Prostate gland (tissue), 2 donors: Measurements from ENCODE around the gene GDNF. TPM values are rescaled to one million over a fixed set of nuclear protein-coding genes. Genes with fewer than 3 reads are reported as not detected.

Experiments used
- DNase-seq: peaks from one replicate; pipeline ENCODE4 v3.0.0-alpha.2; 2019; ENCODE audit warnings: low spot score
- H3K27ac ChIP-seq, 2 donors: fragments of 200-600 bp; sonication (generic); 2 replicates each; pipeline ENCODE4 v1.5.1; 2017 to 2019
- H3K27me3 ChIP-seq: fragments of 200-600 bp; sonication (generic); replicated peaks from 2 replicates; pipeline ENCODE4 v1.5.1; 2019; ENCODE audit not compliant: insufficient read depth
- H3K36me3 ChIP-seq, 2 donors: fragments of 200-600 bp; sonication (generic); 1 replicate in 1 of 2; 2 replicates in 1 of 2; pipeline versions ENCODE4 v1.5.1 to v1.8.1; 2017 to 2019
- H3K4me1 ChIP-seq: fragments of 200-600 bp; sonication (generic); replicated peaks from 2 replicates; pipeline ENCODE4 v1.5.1; 2019
- H3K4me3 ChIP-seq, 2 donors: fragments of 200-600 bp; sonication (generic); 2 replicates each; pipeline ENCODE4 v1.5.1; 2017 to 2019
- H3K9me3 ChIP-seq: fragments of 200-600 bp; sonication (generic); 2 replicates; pipeline ENCODE4 v1.5.1; 2017
- CTCF ChIP-seq, 4 experiments: fragments of 200-600 bp in 2 of 4; fragments of 450-650 bp in 2 of 4; sonication (generic) in 2 of 4; IDR thresholded peaks; 1 replicate in 3 of 4; 2 replicates in 1 of 4; pipeline ENCODE4 v1.5.1; 2016 to 2019; ENCODE audit warnings: antibody characterized with exemption in 4 of 4, mild to moderate bottlenecking in 2 of 4, moderate library complexity in 2 of 4
- POLR2A ChIP-seq: fragments of 450-650 bp; IDR thresholded peaks from one replicate; pipeline ENCODE4 v1.6.1; 2016; ENCODE audit warnings: antibody characterized with exemption, mild to moderate bottlenecking
- POLR2AphosphoS5 ChIP-seq: sonication (generic); formaldehyde crosslinking; IDR thresholded peaks from one replicate; pipeline ENCODE4 v1.6.1; 2017; ENCODE audit warnings: antibody characterized with exemption
- WGBS: methylation state at CpG from one replicate; pipeline ENCODE4 v1.1.5; 2018; 5-methylcytosine and 5-hydroxymethylcytosine counted together
- intact Hi-C: fragments of 100-400 bp; cut with DNase I; formaldehyde crosslinking; loops from one replicate; pipeline ENCODE4 v1.14.2; 2022
- total RNA-seq, 2 donors: library from RNA; depleted of rRNA; stranded (reverse); fragments of >200 nt; gene quantifications; one replicate each; pipeline ENCODE4 v1.1.0, GENCODE V29; 2016

GDNF gene
- total RNA-seq: 1 to 10 TPM in 1 of 2 donors, under 1 TPM in 1; 0.18 to 1.3 TPM

- Histone ChIP-seq H3K4me3 (peak within 1 kb of the TSS; percentile 38 to 42), H3K27me3 (peaks cover 7% of the 10 kb centered on the region), H3K9me3 (no peaks in the 10 kb centered on the region), H3K36me3 (no peaks in the 10 kb centered on the region), H3K4me1 (no peaks in the 10 kb centered on the region), H3K27ac (peak within 1 kb of the TSS; percentile 65)
- intact Hi-C loops: loop anchor here (10.0 kb wide), 1 partner anchor 425 kb away; no protein-coding TSS in a partner anchor
- TF ChIP-seq CTCF (IDR thresholded peaks at IDR 0.05) (peak in 1 of 4 experiments; percentile 15), POLR2AphosphoS5 (no peak)
- WGBS: 2% methylated on average over 36 of the region's 66 CpGs
- no peak for DNase-seq
These were observed at the start of gene GDNF for GRCh38 chr5:37839407-37840052. TSS of gene GDNF (minus strand) at chr5:37840041. CDS start at chr5:37834796, 5,245 bp downstream.

- no peaks in the 10 kb centered on the region for H3K27me3 ChIP-seq
- intact Hi-C loops: no loop called here
- no peaks in the 10 kb centered on the region for H3K4me1 ChIP-seq
- no peak overlapping the region for H3K27ac ChIP-seq
- TF ChIP-seq POLR2A (no peak), POLR2AphosphoS5 (no peak), CTCF (IDR thresholded peaks at IDR 0.05) (no peak)
- WGBS: 84% methylated on average over 6 of the region's 6 CpGs
- no peak overlapping the region for H3K4me3 ChIP-seq
- no peak for DNase-seq
- H3K36me3 ChIP-seq: no peaks in the 10 kb centered on the region
- no peaks in the 10 kb centered on the region for H3K9me3 ChIP-seq
These were observed 48.6 kb upstream of the GDNF start for GRCh38 chr5:37888476-37888875.

- H3K27me3 ChIP-seq: no peaks in the 10 kb centered on the region
- H3K36me3 ChIP-seq: no peaks in the 10 kb centered on the region
- H3K4me3 ChIP-seq: no peak overlapping the region
- no peaks in the 10 kb centered on the region for H3K4me1 ChIP-seq
- intact Hi-C loops: no loop called here
- TF ChIP-seq CTCF (IDR thresholded peaks at IDR 0.05) (no peak), POLR2A (no peak)
- 12% methylated on average over 9 of the region's 9 CpGs for WGBS
- no peak overlapping the region for H3K27ac ChIP-seq
- H3K9me3 ChIP-seq: no peaks in the 10 kb centered on the region
- DNase-seq: no peak
These were observed 46.5 kb upstream of the GDNF start for GRCh38 chr5:37886242-37886905.

- WGBS: 30% methylated on average over 3 of the region's 3 CpGs
- DNase-seq: no peak
- no peaks in the 10 kb centered on the region for H3K36me3 ChIP-seq
These were observed 42.8 kb upstream of the GDNF start for GRCh38 chr5:37882636-37883035.

More at GRCh38 chr5:37882636-37883035, 42.8 kb upstream of the GDNF start:
- TF ChIP-seq POLR2AphosphoS5 (no peak), CTCF (IDR thresholded peaks at IDR 0.05) (no peak), POLR2A (no peak)
- Histone ChIP-seq H3K4me3 (no peak overlapping the region), H3K4me1 (no peaks in the 10 kb centered on the region), H3K27me3 (no peaks in the 10 kb centered on the region), H3K9me3 (no peaks in the 10 kb centered on the region), H3K27ac (no peak overlapping the region)
- intact Hi-C loops: no loop called here
